Spleen (tissue), 7 donors: ENCODE data around the gene TRIM21.

ENCODE experiments used
- CTCF ChIP-seq, 11 experiments: fragments of 200-600 bp in 7 of 11; fragments of 450-650 bp in 4 of 11; sonication (generic) in 4 of 11; IDR thresholded peaks in 8 of 11; conservative IDR thresholded peaks in 3 of 11; 1 replicate in 7 of 11; 2 replicates in 4 of 11; pipeline versions ENCODE4 v1.4.0 to v1.8.0; 2016 to 2021; ENCODE audit warnings: antibody characterized with exemption in 11 of 11, inconsistent platforms in 4 of 11, mild to moderate bottlenecking in 1 of 11
- POLR2A ChIP-seq, 3 donors: fragments of 450-650 bp; IDR thresholded peaks; one replicate each; pipeline ENCODE4 v1.5.1; 2017; ENCODE audit warnings: antibody characterized with exemption in 3 of 3, mild to moderate bottlenecking in 1 of 3
- POLR2AphosphoS5 ChIP-seq, 3 donors: sonication (generic); formaldehyde crosslinking; IDR thresholded peaks; one replicate each; pipeline ENCODE4 v1.5.1; 2017; ENCODE audit warnings: antibody characterized with exemption in 3 of 3
- donor health status: DM: no; HTN: no; CAD: no; lungs with moderate emphysema.
- donor health status: DM: no; HTN: no; CAD: no.
- donor health status: DM: no; HTN: no; CAD: no.

GRCh38 chr11:4381901-4382300, 11.6 kb downstream of the TRIM21 start:
- TF ChIP-seq CTCF (IDR thresholded peaks at IDR 0.05 in 8 of 11, conservative IDR thresholded peaks at IDR 0.05 in 3 of 11): no peak
- TF ChIP-seq POLR2AphosphoS5 (IDR thresholded peaks at IDR 0.05): no peak
- TF ChIP-seq POLR2A (IDR thresholded peaks at IDR 0.05): no peak
